K562 (cell line): Measurements from ENCODE around the gene SKIDA1. TPM values are rescaled to one million over a fixed set of nuclear protein-coding genes. Genes with fewer than 3 reads are reported as not detected.

Source experiments
- ATAC-seq: fragments of 200-7000 bp; cut with Tn5 transposase; 3 replicates; pipeline ENCODE4 v1.9.1; 2020; ENCODE audit warnings: moderate library complexity
- BruUV-seq: library from RNA; stranded (reverse); fragments of 400-500 nt; replicated peaks from 2 replicates; lab custom pipeline; 2021; lab: Mats Ljungman, UMichigan
- CTCF ChIA-PET: fragments of 300-600 bp; formaldehyde crosslinking; extraction: SDS; loops from one replicate; lab custom pipeline; 2021; ENCODE audit warnings: low intra/inter-chr PET ratio; lab: Yijun Ruan, JAX
- POLR2A ChIA-PET: fragments of 300-600, 350-650 bp; sonication (Branson Sonifier 250); formaldehyde crosslinking; extraction: SDS; loops from one replicate; lab custom pipeline; 2021; ENCODE audit warnings: antibody characterized with exemption, inconsistent platforms; lab: Yijun Ruan, JAX
- DNase-seq, 4 experiments: peaks; one replicate each; pipeline versions ENCODE4 v3.0.0 to v3.0.0-alpha.2; 2011 to 2018; ENCODE audit warnings: low spot score in 3 of 4, mixed read lengths in 3 of 4; ENCODE audit errors: extremely low read depth in 1 of 4
- FAIRE-seq: peaks from 2 replicates; lab custom pipeline; 2011; peaks lifted over from hg19 to GRCh38; lab: Jason Lieb, UNC
- H2AFZ ChIP-seq: 2 replicates; pipeline ENCODE4 v1.6.0; 2011; ENCODE audit warnings: low read depth, low read length, control low read depth, inconsistent platforms
- H3K27ac ChIP-seq: fragments of 200-600 bp; 3 replicates; pipeline ENCODE4 v1.8.0; 2011; ENCODE audit warnings: low read depth, mild to moderate bottlenecking, control low read depth, inconsistent platforms, low read length, moderate library complexity, mixed read lengths; ENCODE audit errors: extremely low read depth
- H3K27me3 ChIP-seq, 2 experiments: fragments of 300-600 bp in 1 of 2; 2 replicates in 1 of 2; 3 replicates in 1 of 2; pipeline versions ENCODE4 v1.6.0 to v1.8.0; 2011; ENCODE audit warnings: inconsistent platforms in 2 of 2, low read length in 2 of 2, mild to moderate bottlenecking in 1 of 2, mixed read lengths in 1 of 2, moderate library complexity in 1 of 2; ENCODE audit not compliant: control insufficient read depth in 2 of 2, insufficient read depth in 2 of 2
- H3K36me3 ChIP-seq: fragments of 300-600 bp; 3 replicates; pipeline ENCODE4 v1.8.0; 2011; ENCODE audit warnings: mild to moderate bottlenecking, low read length, inconsistent platforms; ENCODE audit not compliant: control insufficient read depth, insufficient read depth
- H3K4me1 ChIP-seq, 2 experiments: fragments of 200-600 bp in 1 of 2; replicated peaks in 1 of 2; 2 replicates in 1 of 2; 3 replicates in 1 of 2; pipeline versions ENCODE4 v1.5.1 to v1.8.0; 2011; ENCODE audit warnings: inconsistent platforms in 2 of 2, low read length in 2 of 2, mild to moderate bottlenecking in 1 of 2, mixed read lengths in 1 of 2, moderate library complexity in 1 of 2; ENCODE audit not compliant: control insufficient read depth in 2 of 2, insufficient read depth in 2 of 2
- H3K4me2 ChIP-seq: 2 replicates; pipeline ENCODE4 v1.6.1; 2011; ENCODE audit warnings: low read length, control low read depth, inconsistent platforms, mixed read lengths; ENCODE audit not compliant: insufficient read depth
- H3K4me3 ChIP-seq: fragments of 200-600 bp; sonication (generic), shearing (Covaris generic); 2 replicates; pipeline ENCODE4 v1.5.1; 2016; ENCODE audit warnings: control low read depth, inconsistent platforms
- H3K79me2 ChIP-seq: fragments of 200-600 bp; 3 replicates; pipeline ENCODE4 v1.8.0; 2011; ENCODE audit warnings: low read length, inconsistent platforms; ENCODE audit not compliant: control insufficient read depth, insufficient read depth
- H3K9ac ChIP-seq, 2 experiments: 2 replicates each; pipeline versions ENCODE4 v1.6.0 to v1.6.1; 2011; ENCODE audit warnings: low read depth in 2 of 2, low read length in 2 of 2, control low read depth in 1 of 2, inconsistent platforms in 1 of 2, mild to moderate bottlenecking in 1 of 2, mixed read lengths in 1 of 2; ENCODE audit not compliant: insufficient read depth in 1 of 2
- H3K9me1 ChIP-seq: one replicate; pipeline ENCODE4 v1.6.0; 2011; ENCODE audit warnings: inconsistent platforms, mild to moderate bottlenecking, low read length, moderate library complexity; ENCODE audit not compliant: control insufficient read depth, insufficient read depth
- H3K9me3 ChIP-seq: replicated peaks from 2 replicates; pipeline ENCODE4 v1.5.1; 2011; ENCODE audit warnings: low read depth, low read length, inconsistent platforms; ENCODE audit not compliant: control insufficient read depth, insufficient read depth
- H4K20me1 ChIP-seq: replicated peaks from 2 replicates; pipeline ENCODE4 v1.6.1; 2011; ENCODE audit warnings: low read length, inconsistent platforms, mixed read lengths; ENCODE audit not compliant: control insufficient read depth, insufficient read depth
- ATF1 ChIP-seq, 2 experiments: fragments of 450-650 bp in 1 of 2; IDR thresholded peaks; 2 replicates each; pipeline ENCODE4 v1.6.1; 2016; ENCODE audit warnings: missing compliant biosample characterization in 1 of 2, missing genetic modification characterization in 1 of 2
- BCL6 ChIP-seq: fragments of 250-450 bp; sonication (Bioruptor Pico); IDR thresholded peaks from 2 replicates; pipeline ENCODE4 v1.4.0; 2020
- CBX2 ChIP-seq: fragments of 200-600 bp; sonication (generic); IDR thresholded peaks from one replicate; pipeline ENCODE4 v1.6.1; 2012; ENCODE audit warnings: mild to moderate bottlenecking, low read length, inconsistent platforms; ENCODE audit not compliant: insufficient read depth, poor library complexity, severe bottlenecking
- CEBPZ ChIP-seq: fragments of 150-350 bp; IDR thresholded peaks from 2 replicates; pipeline ENCODE4 v1.6.1; 2014; ENCODE audit warnings: low read depth, mild to moderate bottlenecking, low read length, borderline replicate concordance
- COPS2 ChIP-seq: fragments of 450-650 bp; conservative IDR thresholded peaks from 2 replicates; pipeline ENCODE4 v1.6.1; 2016; ENCODE audit warnings: mild to moderate bottlenecking, moderate library complexity
- NCOA6 ChIP-seq: fragments of 450-650 bp; IDR thresholded peaks from 2 replicates; pipeline ENCODE4 v1.6.1; 2017; ENCODE audit warnings: mild to moderate bottlenecking
- TAF7 ChIP-seq: fragments of 450-650 bp; IDR thresholded peaks from 2 replicates; pipeline ENCODE4 v1.6.1; 2016; ENCODE audit warnings: missing genetic modification characterization, missing compliant biosample characterization
- THAP7 ChIP-seq: fragments of 250-450 bp; sonication (Bioruptor Pico); IDR thresholded peaks from 2 replicates; pipeline ENCODE4 v1.5.0; 2021
- ZNF830 ChIP-seq: fragments of 250-450 bp; sonication (Bioruptor Pico); IDR thresholded peaks from 2 replicates; pipeline ENCODE4 v1.5.0; 2021; ENCODE audit warnings: mild to moderate bottlenecking
- WGBS: fragments of 100-300 bp; shearing (Covaris generic); methylation state at CpG from one replicate; pipeline ENCODE4 v1.1.6; 2016; ENCODE audit warnings: low coverage, mixed read lengths; ENCODE audit not compliant: insufficient coverage; ENCODE audit errors: missing lambda C conversion rate; 5-methylcytosine and 5-hydroxymethylcytosine counted together
- in situ Hi-C: fragments of 300-500 bp; cut with MboI; formaldehyde crosslinking; loops from 4 replicates; pipeline ENCODE4 v1.15.0; 2018; ENCODE audit warnings: inconsistent platforms, mixed read lengths
- intact Hi-C: fragments of 100-400 bp; cut with micrococcal nuclease; formaldehyde crosslinking; loops from 2 replicates; pipeline ENCODE4 v1.14.2; 2022
- polyA plus RNA-seq, 8 experiments: library from polyadenylated mRNA; depleted of rRNA in 4 of 8; stranded (reverse) in 5 of 8; unstranded in 3 of 8; fragments of >200 nt; fragmentation: Nextera tagmentation in 2 of 8; fragmentation: Illumina TruSeq in 1 of 8; extraction: Ambion mirVana in 2 of 8; extraction: Trizol in 1 of 8; gene quantifications; 2 replicates each; pipeline versions ENCODE4 v1.2.1 to v1.2.3, GENCODE V29; 2011 to 2014; ENCODE audit warnings: inconsistent platforms in 1 of 8, missing spikeins in 1 of 8
- total RNA-seq, 7 experiments: library from RNA; depleted of rRNA in 6 of 7; stranded (reverse); fragments of >200 nt in 6 of 7; fragmentation: Illumina TruSeq in 2 of 7; extraction: Trizol in 2 of 7; gene quantifications; 2 replicates each; pipeline versions ENCODE4 v1.2.1 to v1.2.3, GENCODE V29; 2011 to 2021; ENCODE audit warnings: low replicate concordance in 1 of 7
- TF ChIP-seq, protein P1 (sequence below): fragments of 450-650 bp; IDR thresholded peaks from 2 replicates; pipeline ENCODE4 v1.6.1; 2016; ENCODE audit warnings: low read depth

Gene SKIDA1
- total and polyA plus RNA-seq, 9 of the 15 experiments (the other 6 are each of a cell fraction or from before 2014, with no cell fraction given): 0.05 to 1.1 (median 0.42) TPM

GRCh38 chr10:21511946-21512572, 13.4 kb downstream of the SKIDA1 start:
- no peaks in the 10 kb centered on the region for H3K9me3 ChIP-seq
- no TSS peak for BruUV-seq
- H4K20me1 ChIP-seq: no peaks in the 10 kb centered on the region
- no peak for DNase-seq
- peak overlapping the region; percentile 74; the same call in 1 of the 2 replicates for H2AFZ ChIP-seq
- in situ Hi-C loops: no loop called here
- H3K4me2 ChIP-seq: no peak overlapping the region
- ChIA-PET CTCF (no interaction called here), POLR2A (interaction anchor here (1.4 to 1.6 kb wide), 2 partner anchors 14 to 15 kb away, joined by 4 to 6 read pairs; partner anchors contain the start of gene SKIDA1)
- H3K27ac ChIP-seq: no peak overlapping the region
- H3K9me1 ChIP-seq: no peaks in the 10 kb centered on the region
- no peak overlapping the region; a peak in 1 of 4 replicates for H3K9ac ChIP-seq
- no peaks in the 10 kb centered on the region for H3K36me3 ChIP-seq
- no peak for FAIRE-seq
- H3K4me3 ChIP-seq: no peak overlapping the region
- peaks cover 11% of the 10 kb centered on the region in 2 experiments; a peak in 3 of 5 replicates for H3K4me1 ChIP-seq
- no peak for ATAC-seq
- H3K27me3 ChIP-seq: no peaks in the 10 kb centered on the region
- intact Hi-C loops: no loop called here
- 61% methylated on average over 3 of the region's 3 CpGs for WGBS
- H3K79me2 ChIP-seq: no peaks in the 10 kb centered on the region
- TF ChIP-seq ATF1 (CRISPR knock-in tag; IDR thresholded peaks at IDR 0.05) (no peak), ATF1 (tag; IDR thresholded peaks at IDR 0.05) (no peak), COPS2 (no peak), NCOA6 (no peak), BCL6 (CRISPR knock-in tag) (no peak), TAF7 (tag) (no peak), ZNF830 (CRISPR knock-in tag) (no peak), CEBPZ (no peak), CBX2 (no peak), THAP7 (CRISPR knock-in tag) (no peak)
- TF ChIP-seq, protein P1, sequence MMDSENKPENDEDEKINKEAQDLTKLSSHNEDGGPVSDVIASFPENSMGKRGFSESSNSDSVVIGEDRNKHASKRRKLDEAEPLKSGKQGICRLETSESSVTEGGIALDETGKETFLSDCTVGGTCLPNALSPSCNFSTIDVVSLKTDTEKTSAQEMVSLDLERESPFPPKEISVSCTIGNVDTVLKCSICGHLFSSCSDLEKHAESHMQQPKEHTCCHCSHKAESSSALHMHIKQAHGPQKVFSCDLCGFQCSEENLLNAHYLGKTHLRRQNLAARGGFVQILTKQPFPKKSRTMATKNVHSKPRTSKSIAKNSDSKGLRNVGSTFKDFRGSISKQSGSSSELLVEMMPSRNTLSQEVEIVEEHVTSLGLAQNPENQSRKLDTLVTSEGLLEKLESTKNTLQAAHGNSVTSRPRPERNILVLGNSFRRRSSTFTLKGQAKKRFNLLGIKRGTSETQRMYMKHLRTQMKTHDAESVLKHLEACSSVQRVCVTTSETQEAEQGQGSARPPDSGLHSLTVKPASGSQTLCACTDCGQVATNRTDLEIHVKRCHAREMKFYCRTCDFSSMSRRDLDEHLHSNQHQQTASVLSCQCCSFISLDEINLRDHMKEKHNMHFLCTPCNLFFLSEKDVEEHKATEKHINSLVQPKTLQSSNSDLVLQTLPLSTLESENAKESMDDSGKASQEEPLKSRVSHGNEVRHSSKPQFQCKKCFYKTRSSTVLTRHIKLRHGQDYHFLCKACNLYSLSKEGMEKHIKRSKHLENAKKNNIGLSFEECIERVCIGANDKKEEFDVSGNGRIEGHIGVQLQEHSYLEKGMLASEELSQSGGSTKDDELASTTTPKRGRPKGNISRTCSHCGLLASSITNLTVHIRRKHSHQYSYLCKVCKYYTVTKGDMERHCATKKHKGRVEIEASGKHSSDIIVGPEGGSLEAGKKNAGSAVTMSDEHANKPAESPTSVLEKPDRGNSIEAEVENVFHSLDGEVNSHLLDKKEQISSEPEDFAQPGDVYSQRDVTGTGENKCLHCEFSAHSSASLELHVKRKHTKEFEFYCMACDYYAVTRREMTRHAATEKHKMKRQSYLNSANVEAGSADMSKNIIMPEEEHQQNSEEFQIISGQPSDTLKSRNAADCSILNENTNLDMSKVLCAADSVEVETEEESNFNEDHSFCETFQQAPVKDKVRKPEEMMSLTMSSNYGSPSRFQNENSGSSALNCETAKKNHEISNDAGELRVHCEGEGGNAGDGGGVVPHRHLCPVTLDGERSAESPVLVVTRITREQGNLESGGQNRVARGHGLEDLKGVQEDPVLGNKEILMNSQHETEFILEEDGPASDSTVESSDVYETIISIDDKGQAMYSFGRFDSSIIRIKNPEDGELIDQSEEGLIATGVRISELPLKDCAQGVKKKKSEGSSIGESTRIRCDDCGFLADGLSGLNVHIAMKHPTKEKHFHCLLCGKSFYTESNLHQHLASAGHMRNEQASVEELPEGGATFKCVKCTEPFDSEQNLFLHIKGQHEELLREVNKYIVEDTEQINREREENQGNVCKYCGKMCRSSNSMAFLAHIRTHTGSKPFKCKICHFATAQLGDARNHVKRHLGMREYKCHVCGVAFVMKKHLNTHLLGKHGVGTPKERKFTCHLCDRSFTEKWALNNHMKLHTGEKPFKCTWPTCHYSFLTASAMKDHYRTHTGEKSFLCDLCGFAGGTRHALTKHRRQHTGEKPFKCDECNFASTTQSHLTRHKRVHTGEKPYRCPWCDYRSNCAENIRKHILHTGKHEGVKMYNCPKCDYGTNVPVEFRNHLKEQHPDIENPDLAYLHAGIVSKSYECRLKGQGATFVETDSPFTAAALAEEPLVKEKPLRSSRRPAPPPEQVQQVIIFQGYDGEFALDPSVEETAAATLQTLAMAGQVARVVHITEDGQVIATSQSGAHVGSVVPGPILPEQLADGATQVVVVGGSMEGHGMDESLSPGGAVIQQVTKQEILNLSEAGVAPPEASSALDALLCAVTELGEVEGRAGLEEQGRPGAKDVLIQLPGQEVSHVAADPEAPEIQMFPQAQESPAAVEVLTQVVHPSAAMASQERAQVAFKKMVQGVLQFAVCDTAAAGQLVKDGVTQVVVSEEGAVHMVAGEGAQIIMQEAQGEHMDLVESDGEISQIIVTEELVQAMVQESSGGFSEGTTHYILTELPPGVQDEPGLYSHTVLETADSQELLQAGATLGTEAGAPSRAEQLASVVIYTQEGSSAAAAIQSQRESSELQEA: no peak
